Bronchial epithelial cell (primary cell): ENCODE results near the gene TOR4A. TPM values are rescaled to one million over a fixed set of nuclear protein-coding genes. Genes with fewer than 3 reads are reported as not detected.
"Not testable (repeated sequence)": the region's sequence is repeated elsewhere in the genome, so short reads cannot be mapped to it uniquely, and the experiment has no call there.

Source experiments
- DNase-seq: peaks from one replicate; pipeline ENCODE4 v3.0.0-alpha.2; 2010; ENCODE audit warnings: low read depth
- FAIRE-seq: peaks from 2 replicates; lab custom pipeline; 2011; peaks lifted over from hg19 to GRCh38; lab: Jason Lieb, UNC
- H3K27me3 ChIP-seq: 2 replicates; pipeline ENCODE4 v1.5.1; 2011; ENCODE audit warnings: low read length; ENCODE audit not compliant: control insufficient read depth, insufficient read depth
- H3K36me3 ChIP-seq: 2 replicates; pipeline ENCODE4 v1.5.1; 2011; ENCODE audit warnings: low read length; ENCODE audit not compliant: control insufficient read depth, insufficient read depth
- H3K4me3 ChIP-seq: 2 replicates; pipeline ENCODE4 v1.5.1; 2011; ENCODE audit warnings: mild to moderate bottlenecking, low read depth, low read length, control low read depth
- CTCF ChIP-seq: IDR thresholded peaks from 2 replicates; pipeline ENCODE4 v1.5.1; 2011; ENCODE audit warnings: mild to moderate bottlenecking, moderate library complexity, low read length, control low read depth, inconsistent platforms; ENCODE audit not compliant: insufficient read depth, severe bottlenecking
- total RNA-seq: library from RNA; depleted of rRNA; stranded (reverse); fragments of >200 nt; gene quantifications from 2 replicates; pipeline ENCODE4 v1.2.1, GENCODE V29; 2014

Gene TOR4A
- total RNA-seq, 1 donor from 2014 or later: 18.7 TPM

GRCh38 chr9:137321726-137322361 lies 44.3 kb downstream of the TOR4A start:
- TF ChIP-seq CTCF: no peak

DNA sequence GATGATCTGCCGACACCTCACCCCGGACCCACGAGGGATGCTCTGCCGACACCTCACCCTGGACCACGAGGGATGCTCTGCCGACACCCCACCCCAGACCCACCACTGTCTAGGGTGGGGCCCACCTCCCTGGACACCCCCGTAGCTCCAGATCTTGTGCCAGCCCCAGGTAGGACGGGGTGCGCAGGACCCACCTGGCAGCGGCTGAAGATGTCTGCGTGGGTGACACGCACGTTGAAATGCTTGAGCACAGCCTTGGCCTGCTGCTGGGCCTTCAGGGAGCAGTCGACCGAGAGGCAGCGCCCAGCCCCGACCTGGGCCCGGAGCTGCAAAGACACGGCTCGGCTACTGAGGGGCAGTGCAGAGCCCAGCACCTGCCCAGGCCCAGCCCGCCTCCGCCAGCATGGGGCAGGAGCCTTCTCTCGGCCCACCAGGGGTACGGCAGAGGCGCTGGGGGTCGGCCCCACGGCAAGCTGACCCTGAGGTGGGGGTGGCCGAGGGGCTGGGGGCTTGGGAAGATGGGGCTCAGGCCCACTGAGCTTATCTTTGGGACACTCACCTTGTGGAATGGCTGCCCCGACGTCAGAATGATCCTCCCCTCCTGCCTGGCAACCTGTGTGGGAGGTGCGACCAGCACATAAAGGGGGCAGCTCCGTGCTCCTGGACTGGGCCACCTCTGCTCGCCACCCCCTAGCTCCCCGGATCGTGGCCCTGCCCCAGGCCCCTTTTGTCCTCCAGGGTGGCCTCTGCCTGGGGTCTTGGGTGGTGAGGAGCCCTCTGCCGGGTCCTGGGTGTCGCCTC lies 46.2 kb downstream of the TOR4A start:
- no peak for DNase-seq
- Histone ChIP-seq H3K36me3 (no peaks in the 10 kb centered on the region), H3K27me3 (no peaks in the 10 kb centered on the region), H3K4me3 (no peak overlapping the region)
- FAIRE-seq: no peak
- no peak for TF ChIP-seq CTCF

More at GRCh38 chr9:137321726-137322361, 44.3 kb downstream of the TOR4A start:
- FAIRE-seq (no peak), DNase-seq (no peak)
- Histone ChIP-seq H3K36me3 (no peaks in the 10 kb centered on the region), H3K4me3 (no peak overlapping the region), H3K27me3 (no peaks in the 10 kb centered on the region)

GRCh38 chr9:137325124-137325523 lies 47.6 kb downstream of the TOR4A start:
- TF ChIP-seq CTCF: no peak
- Histone ChIP-seq H3K27me3 (no peaks in the 10 kb centered on the region), H3K36me3 (no peaks in the 10 kb centered on the region), H3K4me3 (no peak overlapping the region)
- DNase-seq (no peak), FAIRE-seq (no peak)

DNA sequence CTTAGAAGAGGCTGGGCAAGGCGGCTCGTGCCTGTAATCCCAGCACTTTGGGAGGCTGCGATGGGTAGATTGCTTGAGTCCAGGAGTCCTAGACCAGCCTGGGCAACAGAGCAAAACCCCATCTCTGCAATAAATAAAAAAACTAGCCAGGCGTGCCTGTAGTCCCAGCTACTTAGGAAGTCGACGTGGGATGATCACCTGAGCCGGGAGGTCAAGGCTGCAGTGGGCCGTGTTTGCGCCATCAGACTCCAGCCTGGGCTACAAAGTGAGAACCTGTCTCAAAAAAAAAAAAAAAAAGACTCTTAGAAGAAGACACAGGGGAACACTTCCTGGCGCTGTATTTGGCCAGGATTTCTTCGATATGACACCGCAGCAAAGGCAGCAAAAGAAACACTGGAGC lies 48.3 kb downstream of the TOR4A start:
- TF ChIP-seq CTCF: no peak
- H3K4me3 ChIP-seq: no peak overlapping the region
- H3K27me3 ChIP-seq: no peaks in the 10 kb centered on the region
- FAIRE-seq: no peak
- H3K36me3 ChIP-seq: no peaks in the 10 kb centered on the region
- no peak for DNase-seq

DNA sequence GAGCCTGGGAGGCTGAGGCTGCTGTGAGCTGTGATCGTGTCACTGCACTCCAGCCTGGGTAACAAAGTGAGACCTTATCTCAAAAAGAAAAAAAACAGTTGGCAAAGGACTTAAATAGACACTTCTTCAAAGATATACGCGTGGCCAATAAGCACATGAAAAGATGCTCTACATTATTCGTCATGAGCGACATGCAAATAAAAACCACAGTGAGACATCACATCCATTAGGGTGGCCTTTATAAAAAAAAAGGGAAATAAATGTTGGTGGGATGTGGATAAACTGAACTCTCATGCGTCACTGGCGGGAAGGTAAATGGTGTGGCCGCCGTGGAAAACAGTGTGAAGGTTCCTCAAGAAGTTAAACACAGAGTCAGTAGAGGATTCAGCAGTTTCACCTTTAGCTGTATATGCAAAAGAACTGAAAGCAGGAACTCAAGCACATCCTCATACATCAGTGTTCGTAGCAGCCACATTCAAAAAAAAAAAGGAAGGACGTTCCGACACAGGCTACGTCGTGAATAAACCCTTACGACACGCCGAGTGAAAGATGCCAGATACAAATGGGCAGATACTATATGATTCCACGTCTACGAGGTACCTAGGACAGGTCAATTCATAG lies 49.0 kb downstream of the TOR4A start:
- no peaks in the 10 kb centered on the region for H3K36me3 ChIP-seq
- TF ChIP-seq CTCF: no peak
- no peaks in the 10 kb centered on the region for H3K27me3 ChIP-seq
- H3K4me3 ChIP-seq: no peak overlapping the region
- FAIRE-seq (no peak), DNase-seq (no peak)

DNA sequence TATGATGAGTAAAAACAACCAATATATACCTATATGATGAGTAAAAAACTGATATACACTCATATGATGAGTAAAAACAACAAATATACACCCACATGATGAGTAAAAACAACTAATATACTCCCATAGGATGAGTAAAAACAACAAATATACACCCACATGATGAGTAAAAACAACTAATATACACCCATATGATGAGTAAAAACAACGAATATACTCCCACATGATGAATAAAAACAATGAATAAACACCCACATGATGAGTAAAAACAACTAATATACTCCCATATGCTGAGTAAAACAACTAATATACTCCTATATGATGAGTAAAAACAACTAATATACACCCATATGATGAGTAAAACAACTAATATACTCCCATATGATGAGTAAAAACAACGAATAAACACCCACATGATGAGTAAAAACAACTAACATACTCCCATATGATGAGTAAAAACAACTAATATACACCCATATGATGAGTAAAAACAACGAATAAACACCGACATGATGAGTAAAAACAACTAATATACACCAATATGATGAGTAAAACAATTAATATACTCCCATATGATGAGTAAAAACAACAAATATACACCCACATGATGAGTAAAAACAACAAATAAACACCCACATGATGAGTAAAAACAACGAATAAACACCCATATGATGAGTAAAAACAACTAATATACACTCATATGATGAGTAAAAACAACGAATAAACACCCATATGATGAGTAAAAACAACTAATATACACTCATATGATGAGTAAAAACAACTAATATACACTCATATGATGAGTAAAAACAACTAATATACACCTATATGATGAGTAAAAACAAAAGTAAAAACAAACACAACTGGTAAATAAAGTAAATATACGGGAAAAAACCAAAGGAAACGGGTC lies 50.4 kb downstream of the TOR4A start:
- H3K27me3 ChIP-seq, H3K36me3 ChIP-seq, H3K4me3 ChIP-seq: not testable (repeated sequence)
- DNase-seq (peak; percentile 59), FAIRE-seq (peak; percentile 87)

DNA sequence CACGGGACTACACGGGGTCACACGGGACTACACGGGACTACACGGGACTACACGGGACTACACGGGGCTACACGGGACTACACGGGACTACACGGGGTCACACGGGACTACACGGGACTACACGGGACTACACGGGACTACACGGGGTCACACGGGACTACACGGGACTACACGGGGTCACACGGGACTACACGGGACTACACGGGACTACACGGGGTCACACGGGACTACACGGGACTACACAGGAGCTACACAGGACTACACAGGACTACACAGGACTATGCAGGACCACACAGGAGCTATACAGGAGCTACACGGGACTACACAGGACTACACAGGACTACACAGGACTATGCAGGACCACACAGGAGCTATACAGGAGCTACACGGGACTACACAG lies 52.1 kb downstream of the TOR4A start:
- not testable (repeated sequence) for H3K4me3 ChIP-seq, H3K27me3 ChIP-seq, FAIRE-seq, DNase-seq, H3K36me3 ChIP-seq
